ENCODE measurements around the gene KDELR3. TPM values are rescaled to one million over a fixed set of nuclear protein-coding genes. Genes with fewer than 3 reads are reported as not detected.

Gene KDELR3
- total and polyA plus RNA-seq, 2 of the 8 experiments (the other 6 are each of a cell fraction or from before 2014, with no cell fraction given), result 7.9 to 13.0 TPM

DNA sequence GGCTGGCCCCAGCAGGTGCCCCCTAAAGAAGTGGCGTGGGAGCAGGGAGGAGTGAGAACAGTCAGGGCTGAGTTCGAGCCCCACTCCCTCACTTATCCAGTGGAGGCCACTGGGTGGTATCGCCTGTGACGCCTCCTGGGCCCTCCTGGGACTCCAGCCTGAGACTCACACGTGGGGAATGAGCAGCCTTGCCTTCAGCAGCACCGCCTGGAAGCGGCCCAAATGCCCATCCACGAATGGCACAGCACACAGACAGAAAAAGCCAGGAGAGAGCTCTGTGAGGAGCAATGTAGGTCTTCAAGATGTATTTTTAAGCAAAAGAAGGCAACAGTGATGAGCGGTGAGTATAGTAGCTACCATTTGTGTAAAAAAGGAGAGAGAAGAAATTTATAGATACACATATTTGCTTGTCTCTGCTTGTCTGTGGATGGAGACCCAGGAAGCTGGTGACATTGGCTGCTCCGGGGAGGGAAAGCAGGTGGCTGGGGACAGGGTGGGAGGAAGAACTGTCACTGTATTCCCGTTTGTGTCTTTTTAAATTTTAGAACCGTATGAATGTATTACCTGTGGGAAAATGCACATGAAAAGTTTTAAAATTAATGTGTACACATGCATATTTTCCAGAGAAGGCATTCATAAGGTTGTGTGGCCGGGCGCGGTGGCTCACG lies 26.1 kb upstream of the KDELR3 start:
- Histone ChIP-seq H4K20me1 (replicated peaks in 1 of 2; ENCODE audit: control insufficient read depth in 1 of 2, insufficient read depth in 2 of 2, low read length in 2 of 2) (peaks cover 0 to 4% of the 10 kb centered on the region in 2 experiments), H3K4ac (replicated peaks; ENCODE audit: insufficient read length, low read depth, low read length) (no peak overlapping the region), H3K23ac (ENCODE audit: insufficient read length) (no peak overlapping the region), H2BK120ac (replicated peaks; ENCODE audit: low read depth, low read length) (no peak overlapping the region), H3K36me3 (ENCODE audit: control insufficient read depth in 2 of 4, insufficient read depth in 4 of 4, low read length in 3 of 4) (no peaks in the 10 kb centered on the region), H4K91ac (replicated peaks; ENCODE audit: insufficient read length, low read length) (no peak overlapping the region), H3K18ac (ENCODE audit: extremely low read depth, low read length) (no peak overlapping the region), H3K14ac (ENCODE audit: insufficient read length) (no peak overlapping the region), H3K27ac (ENCODE audit: low read depth, low read length) (no peak overlapping the region), H3K56ac (replicated peaks; ENCODE audit: insufficient read length, low read depth, low read length) (no peak overlapping the region), H2BK15ac (ENCODE audit: low read length) (no peak overlapping the region), H3K23me2 (ENCODE audit: low read depth, low read length) (no peaks in the 10 kb centered on the region), H4K5ac (ENCODE audit: insufficient read length, low read depth, low read length) (no peak overlapping the region), H3K4me3 (ENCODE audit: extremely low read depth in 1 of 4, insufficient read depth in 2 of 4, low read depth in 3 of 4, low read length in 4 of 4) (no peak overlapping the region), H4K8ac (ENCODE audit: extremely low read depth, insufficient read depth, low read length) (no peak overlapping the region), H3K9me3 (ENCODE audit: insufficient read depth in 2 of 2, low read depth in 1 of 2, low read length in 1 of 2) (no peaks in the 10 kb centered on the region), H3K9ac (replicated peaks in 1 of 4; ENCODE audit: extremely low read depth in 1 of 4, low read depth in 3 of 4, low read length in 3 of 4) (no peak overlapping the region), H2AK5ac (ENCODE audit: low read depth, low read length) (no peak overlapping the region), H2BK12ac (ENCODE audit: low read depth, low read length) (no peak overlapping the region), H2BK5ac (ENCODE audit: low read depth, low read length) (no peak overlapping the region), H2BK20ac (ENCODE audit: low read length) (no peak overlapping the region), H3K79me1 (ENCODE audit: low read depth, low read length) (no peaks in the 10 kb centered on the region; the same call in 1 of the 2 replicates), H3K4me2 (ENCODE audit: insufficient read depth in 1 of 2, low read depth in 2 of 2, low read length in 2 of 2) (no peak overlapping the region), H3K27me3 (replicated peaks in 1 of 4; ENCODE audit: control insufficient read depth in 3 of 4, extremely low read depth in 1 of 4, insufficient read depth in 3 of 4, low read length in 3 of 4) (no peaks in the 10 kb centered on the region), H3K4me1 (replicated peaks in 1 of 4; ENCODE audit: control insufficient read depth in 3 of 4, insufficient read depth in 4 of 4, low read length in 3 of 4) (peaks cover 0 to 2% (median 0%) of the 10 kb centered on the region in 4 experiments; a peak in 1 of 7 replicates), H3K79me2 (ENCODE audit: control insufficient read depth in 1 of 2, insufficient read depth in 2 of 2, low read length in 2 of 2) (no peaks in the 10 kb centered on the region), H2AFZ (ENCODE audit: low read length) (no peak overlapping the region)
- FAIRE-seq (no peak), DNase-seq (ENCODE audit: low read depth in 1 of 2, low spot score in 2 of 2) (no peak)
- 87% methylated on average over 14 of the region's 16 CpGs; no CpG with 5 or more reads in 1 of the 2 experiments for WGBS, 2 experiments (ENCODE audit: extremely low coverage in 1 of 2, insufficient coverage in 1 of 2, insufficient read length in 1 of 2, insufficient replicate concordance in 2 of 2, low coverage in 1 of 2, low lambda C conversion rate in 2 of 2, missing lambda C conversion rate in 1 of 2)
- ChIA-PET CTCF (ENCODE audit: partially characterized antibody) (interaction anchor here (1.5 to 1.6 kb wide), 2 partner anchors 13 to 130 kb away, joined by 4 to 5 read pairs; no protein-coding TSS in a partner anchor), POLR2A (ENCODE audit: partially characterized antibody) (interaction anchor here (0.6 to 1.8 kb wide), 3 partner anchors 9 to 39 kb away, joined by 3 to 5 read pairs (median 3); no protein-coding TSS in a partner anchor)
- TF ChIP-seq, protein P1, sequence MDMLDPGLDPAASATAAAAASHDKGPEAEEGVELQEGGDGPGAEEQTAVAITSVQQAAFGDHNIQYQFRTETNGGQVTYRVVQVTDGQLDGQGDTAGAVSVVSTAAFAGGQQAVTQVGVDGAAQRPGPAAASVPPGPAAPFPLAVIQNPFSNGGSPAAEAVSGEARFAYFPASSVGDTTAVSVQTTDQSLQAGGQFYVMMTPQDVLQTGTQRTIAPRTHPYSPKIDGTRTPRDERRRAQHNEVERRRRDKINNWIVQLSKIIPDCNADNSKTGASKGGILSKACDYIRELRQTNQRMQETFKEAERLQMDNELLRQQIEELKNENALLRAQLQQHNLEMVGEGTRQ (IDR thresholded peaks at IDR 0.05; ENCODE audit: low read length), result no peak
- TF ChIP-seq SP2 (IDR thresholded peaks at IDR 0.05; ENCODE audit: low read length) (no peak), BRCA1 (IDR thresholded peaks at IDR 0.05; ENCODE audit: low read depth, low read length) (no peak), CHD2 (IDR thresholded peaks at IDR 0.05; ENCODE audit: low read length) (no peak), NRF1 (IDR thresholded peaks at IDR 0.05; ENCODE audit: low read depth, low read length) (no peak)
